Thoracic aorta (tissue), 2 donors: ENCODE measurements around the gene AKIRIN2. TPM values are rescaled to one million over a fixed set of nuclear protein-coding genes. Genes with fewer than 3 reads are reported as not detected.

Experiments
- ATAC-seq: fragments of 150-250 bp; one replicate; pipeline ENCODE4 v1.8.0; 2017; ENCODE audit warnings: low read depth; ENCODE audit not compliant: insufficient number of reproducible peaks, low FRiP score
- DNase-seq: peaks from one replicate; pipeline ENCODE4 v3.0.0-alpha.2; 2020; ENCODE audit warnings: low spot score
- H3K27ac ChIP-seq, 2 donors: fragments of 200-600 bp; sonication (generic); 1 replicate in 1 of 2; 2 replicates in 1 of 2; pipeline ENCODE4 v1.5.1; 2016; ENCODE audit warnings: mild to moderate bottlenecking in 2 of 2, moderate library complexity in 2 of 2
- H3K27me3 ChIP-seq: fragments of 200-600 bp; sonication (generic); replicated peaks from 2 replicates; pipeline ENCODE4 v1.6.0; 2016; ENCODE audit warnings: mild to moderate bottlenecking; ENCODE audit not compliant: insufficient read depth
- H3K36me3 ChIP-seq: fragments of 200-600 bp; sonication (generic); one replicate; pipeline ENCODE4 v1.5.1; 2016
- H3K4me1 ChIP-seq, 2 donors: fragments of 200-600 bp; sonication (generic); 1 replicate in 1 of 2; 2 replicates in 1 of 2; pipeline versions ENCODE4 v1.5.1 to v1.6.0; 2016; ENCODE audit warnings: low read depth in 2 of 2, mild to moderate bottlenecking in 1 of 2; ENCODE audit not compliant: control insufficient read depth in 1 of 2
- H3K4me3 ChIP-seq: fragments of 200-600 bp; sonication (generic); 2 replicates; pipeline ENCODE4 v1.5.1; 2016; ENCODE audit warnings: mild to moderate bottlenecking
- H3K9me3 ChIP-seq: fragments of 200-600 bp; sonication (generic); 2 replicates; pipeline ENCODE4 v1.5.1; 2016
- CTCF ChIP-seq: fragments of 200-600 bp; sonication (generic); IDR thresholded peaks from one replicate; pipeline ENCODE4 v1.5.1; 2019; ENCODE audit warnings: antibody characterized with exemption
- total RNA-seq, 2 donors: library from RNA; depleted of rRNA; stranded (reverse); fragments of >200 nt; gene quantifications; one replicate each; pipeline versions ENCODE4 v1.1.0 to v1.2.3, GENCODE V29; 2016

Gene AKIRIN2
- total RNA-seq, 2 donors from 2014 or later: 30.5 to 38.7 TPM

GRCh38 chr6:87723170-87724078 is 21.4 kb upstream of the AKIRIN2 start:
- TF ChIP-seq CTCF: no peak
- Histone ChIP-seq H3K4me1 (peaks cover 8 to 14% of the 10 kb centered on the region in 2 donors), H3K9me3 (no peaks in the 10 kb centered on the region), H3K27ac (peak overlapping the region in 1 of 2 donors; percentile 20), H3K27me3 (no peaks in the 10 kb centered on the region), H3K4me3 (no peak overlapping the region), H3K36me3 (no peaks in the 10 kb centered on the region)
- ATAC-seq (peak; percentile 97), DNase-seq (peak; percentile 29)

- Histone ChIP-seq H3K4me3 (no peak overlapping the region), H3K27ac (peak overlapping the region in 1 of 2 donors; percentile 3), H3K36me3 (no peaks in the 10 kb centered on the region), H3K27me3 (no peaks in the 10 kb centered on the region), H3K9me3 (no peaks in the 10 kb centered on the region), H3K4me1 (peaks cover 7 to 14% of the 10 kb centered on the region in 2 donors)
- ATAC-seq: no peak
- DNase-seq: no peak
- TF ChIP-seq CTCF: no peak
These were observed 20.6 kb upstream of the AKIRIN2 start for GRCh38 chr6:87722540-87723169.

GRCh38 chr6:87721311-87721710 is 19.3 kb upstream of the AKIRIN2 start:
- TF ChIP-seq CTCF: no peak
- Histone ChIP-seq H3K27me3 (no peaks in the 10 kb centered on the region), H3K4me1 (peaks cover 10 to 20% of the 10 kb centered on the region in 2 donors), H3K36me3 (no peaks in the 10 kb centered on the region), H3K4me3 (no peak overlapping the region), H3K9me3 (no peaks in the 10 kb centered on the region), H3K27ac (no peak overlapping the region)
- ATAC-seq: no peak
- no peak for DNase-seq

GRCh38 chr6:87718662-87719433 is 16.8 kb upstream of the AKIRIN2 start:
- Histone ChIP-seq H3K4me1 (peaks cover 8 to 20% of the 10 kb centered on the region in 2 donors), H3K9me3 (no peaks in the 10 kb centered on the region), H3K27ac (no peak overlapping the region), H3K27me3 (no peaks in the 10 kb centered on the region), H3K4me3 (no peak overlapping the region), H3K36me3 (no peaks in the 10 kb centered on the region)
- ATAC-seq (no peak), DNase-seq (no peak)
- TF ChIP-seq CTCF: no peak
